Neural crest cell (in vitro differentiated cells): Measurements from ENCODE around the gene CSMD2. TPM values are rescaled to one million over a fixed set of nuclear protein-coding genes. Genes with fewer than 3 reads are reported as not detected.

Source experiments
- DNase-seq: peaks from one replicate; pipeline ENCODE4 v3.0.0; 2021; ENCODE audit warnings: low read depth, mixed read lengths, low spot score
- H3K27ac Mint-ChIP-seq: one replicate; pipeline ENCODE4 v1.8.0; 2021; ENCODE audit warnings: mild to moderate bottlenecking, mixed read lengths; ENCODE audit not compliant: unreplicated experiment
- H3K27me3 Mint-ChIP-seq: 2 replicates; pipeline ENCODE4 v1.8.0; 2021; ENCODE audit warnings: low read depth, mild to moderate bottlenecking, mixed read lengths
- H3K36me3 Mint-ChIP-seq: 2 replicates; pipeline ENCODE4 v1.8.0; 2021; ENCODE audit warnings: low read depth, mild to moderate bottlenecking, mixed read lengths
- H3K4me1 Mint-ChIP-seq: 2 replicates; pipeline ENCODE4 v1.8.0; 2021; ENCODE audit warnings: mixed read lengths
- H3K4me3 Mint-ChIP-seq: one replicate; pipeline ENCODE4 v1.8.0; 2021; ENCODE audit warnings: mild to moderate bottlenecking, mixed read lengths
- H3K9me3 Mint-ChIP-seq: 2 replicates; pipeline ENCODE4 v1.8.0; 2021; ENCODE audit warnings: mixed read lengths
- CTCF ChIP-seq: fragments of 200-600 bp; sonication (generic); conservative IDR thresholded peaks from 2 replicates; pipeline ENCODE4 v1.5.0; 2021; ENCODE audit warnings: antibody characterized with exemption, mild to moderate bottlenecking
- total RNA-seq: library from RNA; stranded (reverse); gene quantifications from 2 replicates; pipeline ENCODE4 v1.2.1, GENCODE V29; 2021

Gene CSMD2
- total RNA-seq, 1 donor from 2014 or later = 0.40 TPM

GRCh38 chr1:33468967-33469366, 696.1 kb downstream of the CSMD2 start:
- H3K27ac Mint-ChIP-seq = no peak overlapping the region
- no peaks in the 10 kb centered on the region for H3K36me3 Mint-ChIP-seq
- no peaks in the 10 kb centered on the region for H3K9me3 Mint-ChIP-seq
- H3K27me3 Mint-ChIP-seq = no peaks in the 10 kb centered on the region
- DNase-seq = no peak
- no peak for TF ChIP-seq CTCF
- H3K4me3 Mint-ChIP-seq = no peak overlapping the region
- peaks cover 24% of the 10 kb centered on the region for H3K4me1 Mint-ChIP-seq

GRCh38 chr1:33468531-33468930, 696.5 kb downstream of the CSMD2 start:
- no peak overlapping the region for H3K4me3 Mint-ChIP-seq

GRCh38 chr1:33468011-33468410, 697.0 kb downstream of the CSMD2 start:
- DNase-seq = no peak
- no peaks in the 10 kb centered on the region for H3K9me3 Mint-ChIP-seq

More at GRCh38 chr1:33468531-33468930, 696.5 kb downstream of the CSMD2 start:
- H3K9me3 Mint-ChIP-seq = no peaks in the 10 kb centered on the region
- H3K27me3 Mint-ChIP-seq = no peaks in the 10 kb centered on the region
- H3K36me3 Mint-ChIP-seq = no peaks in the 10 kb centered on the region
- H3K27ac Mint-ChIP-seq = no peak overlapping the region
- peaks cover 22% of the 10 kb centered on the region for H3K4me1 Mint-ChIP-seq
- no peak for DNase-seq
- TF ChIP-seq CTCF = no peak

GRCh38 chr1:33466159-33466558, 698.9 kb downstream of the CSMD2 start:
- H3K4me3 Mint-ChIP-seq = no peak overlapping the region
- TF ChIP-seq CTCF = no peak
- H3K9me3 Mint-ChIP-seq = no peaks in the 10 kb centered on the region
- H3K4me1 Mint-ChIP-seq = peaks cover 10% of the 10 kb centered on the region
- no peaks in the 10 kb centered on the region for H3K36me3 Mint-ChIP-seq
- H3K27ac Mint-ChIP-seq = no peak overlapping the region
- DNase-seq = no peak
- no peaks in the 10 kb centered on the region for H3K27me3 Mint-ChIP-seq

More at GRCh38 chr1:33468011-33468410, 697.0 kb downstream of the CSMD2 start:
- H3K4me1 Mint-ChIP-seq = peaks cover 17% of the 10 kb centered on the region
- no peaks in the 10 kb centered on the region for H3K36me3 Mint-ChIP-seq
- no peak for TF ChIP-seq CTCF
- H3K27me3 Mint-ChIP-seq = no peaks in the 10 kb centered on the region
- no peak overlapping the region for H3K27ac Mint-ChIP-seq
- H3K4me3 Mint-ChIP-seq = no peak overlapping the region

GRCh38 chr1:33465316-33465715, 699.7 kb downstream of the CSMD2 start:
- Mint-ChIP-seq H3K27me3 (no peaks in the 10 kb centered on the region), H3K9me3 (no peaks in the 10 kb centered on the region), H3K36me3 (no peaks in the 10 kb centered on the region), H3K27ac (no peak overlapping the region), H3K4me3 (no peak overlapping the region), H3K4me1 (peaks cover 4% of the 10 kb centered on the region)
- no peak for DNase-seq
- no peak for TF ChIP-seq CTCF

GRCh38 chr1:33464552-33464951, 700.5 kb downstream of the CSMD2 start:
- no peak for TF ChIP-seq CTCF
- Mint-ChIP-seq H3K36me3 (no peaks in the 10 kb centered on the region), H3K27ac (no peak overlapping the region), H3K27me3 (no peaks in the 10 kb centered on the region), H3K9me3 (no peaks in the 10 kb centered on the region), H3K4me1 (peaks cover 3% of the 10 kb centered on the region), H3K4me3 (no peak overlapping the region)
- no peak for DNase-seq
